PC-3 (cell line): ENCODE measurements around the gene VDAC2.

Experiments used
- EZH2 ChIP-seq: fragments of 300-600 bp; sonication (generic); IDR thresholded peaks from one replicate; pipeline ENCODE4 v1.6.1; 2017; ENCODE audit warnings: antibody characterized with exemption, mild to moderate bottlenecking, low read length; ENCODE audit not compliant: unreplicated experiment
- EZH2phosphoT487 ChIP-seq: fragments of 300-600 bp; sonication (generic); IDR thresholded peaks from 2 replicates; pipeline ENCODE4 v1.6.1; 2018; ENCODE audit warnings: mild to moderate bottlenecking, antibody characterized with exemption, low read length, borderline replicate concordance
- TF ChIP-seq, protein P1 (sequence below): fragments of 300-600 bp; sonication (generic); conservative IDR thresholded peaks from 2 replicates; pipeline ENCODE4 v1.5.1; 2017; ENCODE audit warnings: antibody characterized with exemption, low read depth, mild to moderate bottlenecking, low read length

DNA sequence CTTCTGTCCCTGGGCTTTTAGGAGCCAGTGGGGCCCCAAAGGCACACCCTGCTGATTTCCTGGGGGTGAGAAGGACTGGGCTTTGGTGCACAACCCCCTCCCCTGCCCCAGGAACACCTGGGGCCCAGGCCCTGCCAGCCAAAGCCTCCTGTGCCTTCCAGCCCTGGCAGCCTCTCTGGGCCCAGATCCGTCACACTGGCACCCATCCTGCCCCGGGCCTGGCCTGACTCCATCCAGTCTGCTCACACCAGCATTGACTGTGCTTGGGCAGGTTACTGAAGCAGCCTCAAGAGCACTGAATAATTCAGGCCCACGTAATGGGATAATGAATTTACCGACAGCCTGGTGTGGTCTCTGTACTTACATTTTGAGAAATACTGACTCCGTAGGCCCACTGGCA lies 37.2 kb downstream of the VDAC2 start:
- no peak for TF ChIP-seq EZH2
- TF ChIP-seq, protein P1, sequence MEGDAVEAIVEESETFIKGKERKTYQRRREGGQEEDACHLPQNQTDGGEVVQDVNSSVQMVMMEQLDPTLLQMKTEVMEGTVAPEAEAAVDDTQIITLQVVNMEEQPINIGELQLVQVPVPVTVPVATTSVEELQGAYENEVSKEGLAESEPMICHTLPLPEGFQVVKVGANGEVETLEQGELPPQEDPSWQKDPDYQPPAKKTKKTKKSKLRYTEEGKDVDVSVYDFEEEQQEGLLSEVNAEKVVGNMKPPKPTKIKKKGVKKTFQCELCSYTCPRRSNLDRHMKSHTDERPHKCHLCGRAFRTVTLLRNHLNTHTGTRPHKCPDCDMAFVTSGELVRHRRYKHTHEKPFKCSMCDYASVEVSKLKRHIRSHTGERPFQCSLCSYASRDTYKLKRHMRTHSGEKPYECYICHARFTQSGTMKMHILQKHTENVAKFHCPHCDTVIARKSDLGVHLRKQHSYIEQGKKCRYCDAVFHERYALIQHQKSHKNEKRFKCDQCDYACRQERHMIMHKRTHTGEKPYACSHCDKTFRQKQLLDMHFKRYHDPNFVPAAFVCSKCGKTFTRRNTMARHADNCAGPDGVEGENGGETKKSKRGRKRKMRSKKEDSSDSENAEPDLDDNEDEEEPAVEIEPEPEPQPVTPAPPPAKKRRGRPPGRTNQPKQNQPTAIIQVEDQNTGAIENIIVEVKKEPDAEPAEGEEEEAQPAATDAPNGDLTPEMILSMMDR = no peak
- no peak for TF ChIP-seq EZH2phosphoT487
